Iris pigment epithelial cell (primary cell): ENCODE measurements around the gene PLEKHM2.
"Not testable (repeated sequence)": the region's sequence is repeated elsewhere in the genome, so short reads cannot be mapped to it uniquely, and the experiment has no call there.

Source experiments
- DNase-seq: peaks from one replicate; pipeline ENCODE4 v3.0.0-alpha.2; 2011; ENCODE audit warnings: low read depth

Gene PLEKHM2, protein sequence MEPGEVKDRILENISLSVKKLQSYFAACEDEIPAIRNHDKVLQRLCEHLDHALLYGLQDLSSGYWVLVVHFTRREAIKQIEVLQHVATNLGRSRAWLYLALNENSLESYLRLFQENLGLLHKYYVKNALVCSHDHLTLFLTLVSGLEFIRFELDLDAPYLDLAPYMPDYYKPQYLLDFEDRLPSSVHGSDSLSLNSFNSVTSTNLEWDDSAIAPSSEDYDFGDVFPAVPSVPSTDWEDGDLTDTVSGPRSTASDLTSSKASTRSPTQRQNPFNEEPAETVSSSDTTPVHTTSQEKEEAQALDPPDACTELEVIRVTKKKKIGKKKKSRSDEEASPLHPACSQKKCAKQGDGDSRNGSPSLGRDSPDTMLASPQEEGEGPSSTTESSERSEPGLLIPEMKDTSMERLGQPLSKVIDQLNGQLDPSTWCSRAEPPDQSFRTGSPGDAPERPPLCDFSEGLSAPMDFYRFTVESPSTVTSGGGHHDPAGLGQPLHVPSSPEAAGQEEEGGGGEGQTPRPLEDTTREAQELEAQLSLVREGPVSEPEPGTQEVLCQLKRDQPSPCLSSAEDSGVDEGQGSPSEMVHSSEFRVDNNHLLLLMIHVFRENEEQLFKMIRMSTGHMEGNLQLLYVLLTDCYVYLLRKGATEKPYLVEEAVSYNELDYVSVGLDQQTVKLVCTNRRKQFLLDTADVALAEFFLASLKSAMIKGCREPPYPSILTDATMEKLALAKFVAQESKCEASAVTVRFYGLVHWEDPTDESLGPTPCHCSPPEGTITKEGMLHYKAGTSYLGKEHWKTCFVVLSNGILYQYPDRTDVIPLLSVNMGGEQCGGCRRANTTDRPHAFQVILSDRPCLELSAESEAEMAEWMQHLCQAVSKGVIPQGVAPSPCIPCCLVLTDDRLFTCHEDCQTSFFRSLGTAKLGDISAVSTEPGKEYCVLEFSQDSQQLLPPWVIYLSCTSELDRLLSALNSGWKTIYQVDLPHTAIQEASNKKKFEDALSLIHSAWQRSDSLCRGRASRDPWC

DNA sequence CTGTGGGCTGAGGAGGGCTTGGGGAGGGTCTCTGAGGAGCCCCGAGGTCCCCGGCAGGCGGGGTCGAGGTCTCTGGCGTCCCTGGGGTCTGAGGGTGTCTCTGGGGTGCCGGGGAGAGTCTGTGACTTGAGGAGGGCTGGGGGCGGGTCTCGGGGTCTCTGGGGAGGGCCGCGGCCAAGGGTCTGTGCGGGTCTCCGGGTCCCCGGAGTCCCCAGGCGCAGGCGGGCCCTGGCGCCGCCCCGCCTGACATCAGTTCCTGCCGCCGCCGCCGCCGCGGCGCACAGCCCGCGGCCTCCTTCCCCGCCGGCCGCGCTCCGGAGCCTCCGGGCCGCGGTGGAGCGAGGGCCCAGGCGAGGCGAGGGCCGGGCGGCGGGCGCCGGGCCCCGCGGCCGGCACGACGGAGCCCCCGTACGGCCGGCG, at the start of gene PLEKHM2:
Gene PLEKHM2 (plus strand): TSS at position 279 of the 420 bp plus-strand sequence. CDS start 239 bp downstream, outside the sequence.
- DNase-seq, result no peak

DNA sequence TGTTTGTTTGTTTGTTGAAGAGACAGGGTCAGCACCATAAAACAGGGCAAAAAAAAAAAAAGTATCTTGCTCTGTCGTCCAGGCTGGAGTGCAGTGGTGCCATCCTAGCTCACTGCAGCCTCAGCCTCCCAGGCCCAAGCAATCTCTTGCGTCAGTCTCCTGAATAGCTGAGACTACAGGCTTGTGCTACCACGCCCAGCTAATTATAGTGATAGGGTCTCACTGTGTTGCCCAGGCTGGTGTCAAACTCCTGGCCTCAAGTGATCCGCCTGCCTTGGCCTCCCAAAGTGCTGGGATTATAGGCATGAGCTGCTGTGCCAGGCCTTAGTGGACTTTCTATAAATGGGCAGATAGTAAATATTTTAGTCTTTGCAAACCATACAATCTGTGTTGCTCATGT, 47.7 kb upstream of the PLEKHM2 start:
- no peak for DNase-seq

DNA sequence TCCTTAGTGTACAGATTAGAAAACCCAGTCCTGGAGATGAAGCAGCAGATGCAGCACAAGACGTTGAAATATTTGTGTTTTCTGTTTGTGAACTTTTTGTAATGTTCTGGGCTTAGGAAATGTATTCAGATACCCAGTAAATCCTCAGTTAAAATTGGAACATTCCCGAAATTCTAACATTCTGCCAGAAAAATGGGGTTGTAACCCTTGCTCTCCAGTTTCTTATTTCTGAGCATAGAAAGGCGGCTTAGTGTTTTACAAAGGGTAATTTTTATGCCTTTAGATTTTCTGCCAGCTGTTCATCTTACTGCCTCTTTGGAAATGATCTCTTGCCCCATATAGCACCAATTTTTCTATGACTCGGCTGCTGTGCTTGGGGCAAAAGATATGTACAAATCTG, 46.3 kb upstream of the PLEKHM2 start:
- no peak for DNase-seq

DNA sequence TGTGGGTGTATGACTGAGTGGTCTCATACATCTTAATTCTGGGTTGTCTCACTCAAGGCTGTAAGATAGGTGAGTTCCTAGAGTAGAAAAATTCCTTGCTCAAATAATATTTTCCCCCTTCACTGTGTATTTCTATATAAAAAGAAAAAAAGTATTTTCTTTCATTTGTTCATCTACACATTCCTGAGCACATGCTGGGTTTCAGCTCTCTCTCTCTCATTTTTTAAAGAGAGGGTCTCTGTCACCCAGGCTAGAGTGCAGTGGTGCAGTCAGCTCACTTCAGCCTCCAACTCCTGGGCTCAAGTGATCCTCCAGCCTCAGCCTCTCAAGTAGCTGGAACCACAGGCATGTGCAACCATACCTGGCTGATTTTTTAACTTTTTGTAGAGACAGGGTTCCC, 44.9 kb upstream of the PLEKHM2 start:
- no peak for DNase-seq

DNA sequence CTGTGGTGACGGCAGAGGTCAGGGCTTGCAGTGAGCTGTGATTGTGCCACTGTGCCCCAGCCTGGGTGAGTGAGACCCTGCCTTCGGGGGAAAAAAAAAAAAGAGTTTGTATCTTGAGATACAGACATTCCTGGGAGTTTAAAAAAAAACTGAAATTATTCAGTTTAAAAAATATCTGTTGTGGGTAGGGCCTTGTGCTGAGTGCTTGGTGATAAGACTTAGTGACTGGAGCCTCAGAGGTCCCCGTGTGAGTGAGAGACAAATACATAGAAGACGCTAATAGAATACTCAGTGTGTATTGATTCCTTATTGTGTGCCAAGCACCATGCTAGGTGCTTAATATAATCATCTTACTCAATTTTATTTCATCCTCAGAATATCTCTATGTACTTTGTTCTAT, 44.2 kb upstream of the PLEKHM2 start:
- DNase-seq, result no peak

DNA sequence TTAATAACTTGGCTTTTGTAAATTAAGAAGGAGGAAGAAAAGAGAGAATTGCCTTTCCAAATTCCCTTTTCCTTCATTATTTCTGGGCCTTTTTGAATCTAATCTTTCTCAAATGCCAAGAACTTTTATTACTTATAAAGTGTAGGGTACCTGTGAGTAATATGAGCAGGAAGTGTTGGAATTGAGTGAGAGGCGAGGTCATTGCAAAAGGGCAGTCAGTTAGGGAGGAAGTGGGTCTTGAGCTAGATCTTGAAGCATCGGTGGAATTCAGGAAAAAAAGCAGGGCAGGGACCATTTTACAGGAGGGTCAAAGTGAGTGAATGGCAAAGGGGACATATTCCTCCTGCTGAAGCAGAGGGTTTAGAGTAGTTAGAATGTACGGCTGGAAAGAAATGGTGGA, 43.5 kb upstream of the PLEKHM2 start:
- no peak for DNase-seq

DNA sequence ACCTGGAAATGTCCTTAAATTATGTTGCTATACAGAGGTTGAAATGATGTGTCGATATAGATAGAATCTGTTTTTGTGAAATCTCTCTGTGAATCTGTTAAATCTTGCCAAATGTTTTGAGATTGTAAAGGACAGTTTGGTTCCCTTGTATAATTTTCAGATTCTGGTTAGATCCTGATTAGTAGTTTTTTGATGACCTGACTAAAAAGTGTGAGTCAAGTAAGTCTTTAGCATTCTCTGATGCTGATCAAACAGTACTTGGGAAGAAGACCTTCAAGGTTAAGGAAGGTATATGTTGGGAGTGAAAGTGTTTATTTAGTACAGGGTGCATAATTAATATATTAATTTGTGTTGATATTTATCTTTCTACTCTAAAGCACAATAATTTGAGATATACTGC, 34.2 kb upstream of the PLEKHM2 start:
- DNase-seq, result no peak

DNA sequence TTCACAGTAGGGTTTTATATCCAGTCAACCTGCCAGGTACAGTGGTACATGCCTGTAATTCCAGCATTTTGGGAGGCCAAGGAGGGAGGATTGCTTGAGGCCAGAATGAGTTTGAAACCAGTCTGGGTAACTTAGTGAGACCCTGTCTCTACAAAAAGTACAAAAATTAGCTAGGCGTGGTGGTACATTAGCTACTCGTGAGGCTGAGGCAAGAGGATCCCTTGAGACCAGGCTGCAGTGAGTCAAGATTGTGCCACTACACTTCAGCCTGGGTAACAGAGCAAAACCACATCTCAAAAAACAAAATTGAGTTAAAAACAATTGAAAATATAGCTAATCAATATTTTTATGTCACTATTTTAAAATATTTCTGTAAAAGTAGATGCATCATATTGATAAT, 33.7 kb upstream of the PLEKHM2 start:
- no peak for DNase-seq

DNA sequence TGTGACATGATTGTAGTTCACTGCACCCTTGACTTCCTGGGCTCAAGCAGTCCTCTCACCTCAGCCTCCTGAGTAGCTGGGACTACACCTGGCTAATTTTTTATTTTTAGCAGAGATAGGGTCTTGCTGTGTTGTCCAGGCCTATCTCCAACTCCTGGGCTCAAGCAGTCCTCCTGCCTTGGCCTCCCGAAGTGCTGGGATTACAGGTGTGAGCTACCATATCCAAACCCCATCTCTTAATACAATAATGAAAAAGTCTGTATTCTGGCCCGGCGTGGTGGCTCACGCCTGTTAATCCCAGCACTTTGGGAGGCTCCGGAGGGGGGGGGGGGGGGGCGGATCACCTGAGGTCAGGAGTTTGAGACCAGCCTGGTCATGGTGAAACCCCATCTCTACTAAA, 32.0 kb upstream of the PLEKHM2 start:
- not testable (repeated sequence) for DNase-seq

DNA sequence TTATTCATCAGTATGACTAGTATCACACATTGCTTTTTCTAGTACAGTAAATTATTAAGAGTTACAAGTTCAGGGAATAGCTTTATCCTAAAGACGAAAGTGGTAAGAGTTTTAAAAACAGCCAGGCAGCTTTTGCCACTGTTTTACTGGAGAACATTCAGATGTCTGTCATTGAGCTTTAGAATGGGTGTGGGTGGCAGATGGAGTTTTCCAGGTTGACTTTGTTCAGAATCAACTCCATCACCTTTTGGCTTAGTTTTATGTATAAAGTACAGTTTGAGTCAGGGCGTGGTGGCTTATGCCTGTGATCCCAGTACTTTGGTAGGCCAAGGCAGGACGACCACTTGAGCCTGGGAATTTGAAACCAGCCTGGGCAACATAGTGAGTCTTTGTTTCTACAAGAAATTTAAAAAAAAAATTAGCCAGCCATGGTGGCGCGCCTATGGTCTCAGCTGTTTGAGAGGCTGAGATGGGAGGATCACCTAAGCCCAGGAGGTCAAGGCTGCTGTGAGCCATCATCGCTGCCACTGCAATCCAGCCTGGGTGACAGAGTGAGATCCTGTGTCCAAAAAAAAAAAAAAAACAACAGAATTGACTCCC, 29.9 kb upstream of the PLEKHM2 start:
- no peak for DNase-seq

DNA sequence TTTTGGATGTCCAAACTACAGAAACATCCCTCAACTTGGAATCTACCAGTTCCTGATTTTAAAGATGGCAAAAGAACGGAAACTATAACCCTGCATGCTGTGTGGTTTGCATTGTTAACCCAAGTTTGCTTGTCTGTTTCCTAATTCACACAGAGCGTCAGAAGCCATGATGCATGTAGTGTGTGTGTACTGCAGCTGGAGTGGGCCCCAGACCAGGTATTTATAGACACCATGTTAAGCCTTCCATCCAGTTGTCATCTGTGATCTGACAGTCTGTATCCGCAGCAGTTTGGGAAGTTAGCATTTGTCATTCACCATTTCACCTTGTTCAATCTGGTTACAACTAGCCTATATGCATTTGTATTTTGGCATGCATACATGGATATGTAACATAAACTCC, 27.7 kb upstream of the PLEKHM2 start:
- DNase-seq, result no peak

DNA sequence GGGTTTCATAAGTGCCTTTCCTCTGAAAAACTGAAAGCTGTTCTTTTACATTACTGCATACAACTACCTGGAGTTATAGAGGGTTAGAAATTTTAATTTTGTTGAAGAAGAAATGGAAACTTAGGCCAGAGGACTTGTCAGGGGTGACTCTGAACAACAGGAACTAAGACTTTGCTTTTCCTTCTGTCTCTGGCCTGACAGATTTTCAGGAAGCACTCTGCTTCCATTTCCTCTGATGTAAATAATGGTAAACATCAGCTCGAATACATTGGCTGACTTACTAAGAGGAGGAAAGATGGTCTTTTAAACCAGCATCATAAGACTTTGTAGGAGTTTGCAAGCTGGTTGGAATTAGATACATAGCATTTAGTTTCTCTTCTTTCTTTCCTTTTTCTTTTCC, 27.1 kb upstream of the PLEKHM2 start:
- no peak for DNase-seq

DNA sequence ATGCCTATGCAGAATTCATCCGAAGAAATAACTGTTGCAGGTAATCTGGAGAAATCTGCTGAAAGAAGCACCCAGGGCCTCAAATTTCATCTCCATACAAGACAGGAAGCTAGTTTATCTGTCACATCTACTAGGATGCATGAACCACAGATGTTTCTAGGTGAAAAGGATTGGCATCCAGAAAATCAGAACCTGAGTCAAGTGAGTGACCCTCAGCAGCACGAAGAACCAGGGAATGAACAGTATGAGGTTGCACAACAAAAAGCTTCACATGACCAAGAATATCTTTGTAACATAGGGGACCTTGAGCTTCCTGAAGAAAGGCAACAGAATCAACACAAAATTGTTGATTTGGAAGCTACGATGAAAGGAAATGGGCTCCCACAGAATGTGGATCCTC, 24.0 kb upstream of the PLEKHM2 start:
- no peak for DNase-seq

DNA sequence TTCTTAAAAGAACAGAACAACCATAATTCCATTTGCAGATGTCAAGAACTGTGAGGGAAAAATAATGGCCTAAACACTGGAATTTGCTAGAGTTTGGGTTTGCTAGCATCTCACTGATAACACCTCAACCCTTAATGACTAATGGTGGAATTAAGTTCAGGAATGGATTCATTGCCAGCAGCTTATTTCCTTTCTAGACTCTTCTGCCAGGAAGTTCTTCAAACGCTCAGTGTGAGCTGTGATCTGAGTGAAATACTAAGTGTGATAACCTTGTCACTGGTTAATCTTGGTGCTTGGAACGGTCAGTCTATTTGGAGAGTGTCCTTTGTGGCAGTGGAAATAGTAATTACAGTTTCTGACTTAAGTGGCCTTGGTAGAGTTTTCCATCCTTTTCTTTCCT, 21.6 kb upstream of the PLEKHM2 start:
- DNase-seq, result no peak

DNA sequence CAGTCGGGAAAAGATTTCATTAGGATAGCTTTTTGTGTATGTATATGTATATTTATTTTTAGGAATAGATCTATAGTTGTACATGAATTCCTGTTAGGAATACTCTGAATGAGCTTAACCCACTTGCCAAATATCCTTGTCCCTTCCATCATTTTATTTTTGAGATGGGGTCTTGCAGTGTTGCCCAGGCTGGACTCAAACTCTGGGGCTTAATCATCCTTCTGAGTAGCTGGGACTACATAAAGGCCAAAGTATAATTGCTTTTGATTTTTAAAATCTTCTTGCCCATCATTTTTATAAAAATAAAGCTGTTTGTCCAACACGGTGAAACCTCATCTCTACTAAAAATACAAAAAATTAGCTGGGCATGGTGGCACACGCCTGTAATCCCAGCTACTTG, 20.2 kb upstream of the PLEKHM2 start:
- no peak for DNase-seq

DNA sequence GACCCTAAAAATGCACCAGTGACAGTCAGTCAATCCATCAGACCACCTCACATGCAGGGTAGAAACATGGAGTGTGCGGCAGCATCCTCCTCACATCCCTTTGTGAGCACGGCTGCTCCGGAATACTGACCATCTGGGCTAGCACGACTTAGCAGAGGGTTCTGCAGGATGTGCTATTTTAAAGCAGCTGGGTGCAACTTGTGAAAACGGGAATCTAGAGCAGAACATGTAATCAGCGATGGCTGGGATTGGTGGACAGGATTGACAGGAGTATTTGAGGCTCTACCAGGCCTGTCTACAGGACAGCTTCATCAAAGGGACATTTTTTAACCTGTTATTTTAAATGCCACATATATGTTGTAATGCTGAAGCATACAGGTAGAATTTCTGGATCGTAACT, 16.8 kb upstream of the PLEKHM2 start:
- no peak for DNase-seq

DNA sequence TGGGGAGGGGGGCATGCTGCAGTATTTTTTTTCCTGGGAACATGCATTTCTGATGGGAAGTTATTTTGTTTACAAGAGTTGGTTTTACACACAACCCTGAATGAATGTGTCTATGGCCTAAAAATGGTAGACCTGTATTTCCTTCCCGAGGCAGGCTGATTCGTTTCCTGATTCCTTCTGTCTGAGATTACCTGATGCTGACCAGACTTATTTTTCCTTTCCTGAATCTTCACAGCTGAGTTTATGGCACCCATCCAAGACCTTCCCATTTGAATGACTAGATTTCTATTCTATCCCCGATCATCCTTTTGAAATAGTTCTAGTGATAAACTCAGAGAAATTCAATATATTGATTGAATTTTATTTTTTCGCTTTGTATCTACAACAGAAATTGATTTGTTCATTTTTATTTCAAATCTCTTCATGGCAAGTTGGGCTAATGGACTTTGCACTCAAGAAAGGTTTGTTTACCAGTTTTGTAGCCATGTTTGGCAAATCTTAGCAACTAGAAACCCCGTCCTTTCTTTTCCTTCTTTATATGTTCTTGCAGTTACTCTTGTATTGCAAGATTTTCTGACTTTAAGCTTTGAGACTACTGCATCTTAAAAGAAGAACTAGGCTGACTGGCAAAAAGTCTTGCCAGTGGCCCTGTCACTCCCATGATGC, 15.9 kb upstream of the PLEKHM2 start:
- no peak for DNase-seq

DNA sequence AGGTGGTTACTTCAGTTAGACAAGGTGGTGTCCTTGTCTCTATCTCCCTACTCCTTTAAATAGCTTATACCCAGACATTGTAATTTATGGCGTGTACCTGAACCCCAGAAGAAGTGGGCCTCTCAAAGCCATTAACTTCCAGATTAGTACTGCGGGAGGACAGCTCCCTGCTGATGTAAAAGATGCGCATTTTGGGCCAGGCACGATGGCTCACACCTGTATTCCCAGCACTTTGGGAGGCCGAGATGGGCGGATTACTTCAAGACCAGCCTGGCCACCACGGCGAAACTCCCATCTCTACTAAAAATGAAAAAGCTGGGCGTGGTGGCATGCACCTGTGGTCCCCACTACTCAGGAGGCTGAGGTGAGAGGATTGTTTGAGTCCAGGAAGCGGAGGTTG, 15.0 kb upstream of the PLEKHM2 start:
- DNase-seq, result no peak

DNA sequence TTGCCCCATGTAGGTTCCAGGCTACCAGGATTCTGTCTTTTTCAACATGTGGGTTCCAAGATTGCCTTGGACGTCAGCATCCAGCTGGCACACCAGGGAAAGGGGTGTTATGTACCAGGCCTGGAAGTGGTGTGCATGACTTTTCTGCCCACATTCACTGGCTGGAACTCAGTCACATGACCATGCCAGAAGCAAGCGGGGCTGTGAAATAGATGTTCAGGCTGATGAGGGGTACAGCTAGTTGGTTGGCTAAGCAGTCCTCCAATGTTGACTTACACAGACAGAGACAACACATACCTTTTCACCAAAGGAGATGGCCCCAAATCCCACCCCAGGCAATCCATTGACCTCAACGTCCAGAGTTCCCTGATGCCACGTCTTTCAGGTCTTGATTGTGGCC, 14.3 kb upstream of the PLEKHM2 start:
- no peak for DNase-seq

DNA sequence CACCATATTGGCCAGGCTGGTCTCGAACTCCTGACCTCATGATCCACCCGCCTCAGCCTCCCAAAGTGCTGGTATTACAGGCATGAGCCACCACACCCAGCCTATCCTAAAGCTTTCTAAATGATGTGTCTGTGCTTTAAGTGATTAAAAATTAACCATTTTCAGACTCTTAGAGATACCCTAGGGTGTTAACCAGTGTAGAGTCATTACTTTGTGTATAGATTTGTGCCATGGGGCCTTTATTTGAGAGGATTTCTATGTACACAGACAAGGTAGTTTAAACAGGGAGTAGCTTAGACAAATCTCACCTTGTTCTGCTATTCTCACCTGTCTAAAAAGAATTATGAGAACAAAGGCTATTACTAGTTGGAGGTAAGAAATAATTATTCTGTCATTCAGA, 12.7 kb upstream of the PLEKHM2 start:
- no peak for DNase-seq

DNA sequence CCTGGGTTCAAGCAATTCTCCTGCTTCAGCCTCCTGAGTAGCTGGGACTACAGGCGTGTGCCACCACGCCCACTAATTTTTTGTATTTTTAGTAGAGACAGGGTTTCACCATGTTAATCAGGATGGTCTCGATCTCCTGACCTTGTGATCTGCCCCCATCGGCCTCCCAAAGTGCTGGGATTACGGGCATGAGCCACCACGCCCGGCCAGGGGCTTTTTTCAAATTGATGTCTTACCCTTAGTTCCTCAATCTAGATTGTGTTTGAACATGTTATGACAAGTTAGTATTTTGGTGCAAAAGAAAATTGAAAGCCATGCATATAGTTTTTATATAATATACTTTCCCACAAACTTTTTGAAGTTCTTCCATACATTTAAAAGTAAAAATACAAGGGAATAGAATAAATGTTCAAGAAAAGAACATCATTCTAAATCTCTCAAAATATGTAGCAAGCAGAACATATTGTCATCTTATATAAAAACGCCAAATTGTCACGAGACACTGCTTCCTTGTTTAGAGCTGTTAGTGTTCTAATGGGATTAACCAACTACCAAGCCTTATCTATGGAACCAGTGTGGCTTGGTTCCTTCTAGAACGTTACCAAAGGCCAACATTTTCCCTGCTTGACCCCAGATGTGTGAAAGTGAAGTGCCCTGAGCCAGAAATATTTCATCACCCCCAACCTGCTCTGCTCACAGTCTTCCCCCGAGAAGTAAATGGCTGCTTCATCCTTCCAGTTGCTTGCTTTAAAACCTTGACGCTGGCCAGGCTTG, 9.5 kb upstream of the PLEKHM2 start:
- DNase-seq, result no peak
